ENCODE results near the gene ARHGEF2. TPM values are rescaled to one million over a fixed set of nuclear protein-coding genes. Genes with fewer than 3 reads are reported as not detected.

Gene ARHGEF2
- total and polyA plus RNA-seq, 10 of the 15 experiments (the other 5 are each of a cell fraction or from before 2014, with no cell fraction given) = 8.1 to 113 (median 69.9) TPM

- ChIA-PET CTCF (interaction anchor here (1.4 to 2.2 kb wide), 3 partner anchors 15 to 67 kb away, joined by 4 to 7 read pairs (median 5); no protein-coding TSS in a partner anchor), SMC1A (ENCODE audit: uncharacterized antibody, unreplicated experiment) (interaction anchor here (1.0 to 2.4 kb wide), 3 partner anchors 9 to 61 kb away, joined by 3 to 5 read pairs (median 5); no protein-coding TSS in a partner anchor), POLR2A (interaction anchor here (0.8 to 0.9 kb wide), 2 partner anchors 8 to 10 kb away, joined by 3 to 4 read pairs; no protein-coding TSS in a partner anchor), RAD21 (ENCODE audit: unreplicated experiment) (interaction anchor here (0.6 to 1.0 kb wide), 2 partner anchors 15 kb away, joined by 3 to 4 read pairs; no protein-coding TSS in a partner anchor)
- H3K9ac ChIP-seq (ENCODE audit: control insufficient read depth, insufficient read depth, low read length) = no peak overlapping the region
- peaks cover 4 to 5% of the 10 kb centered on the region in 2 experiments for H3K36me3 ChIP-seq (ENCODE audit: control insufficient read depth in 2 of 2, insufficient read depth in 2 of 2, low read length in 1 of 2)
- no peaks in the 10 kb centered on the region for H3K27me3 ChIP-seq (replicated peaks in 1 of 2; ENCODE audit: control insufficient read depth in 2 of 2, insufficient read depth in 2 of 2, low read length in 1 of 2)
- no peak overlapping the region for H3K27ac ChIP-seq (ENCODE audit: control insufficient read depth, insufficient read depth)
- 63% methylated on average over 4 of the region's 4 CpGs for WGBS (ENCODE audit: insufficient coverage, insufficient replicate concordance, low lambda C conversion rate, missing lambda C conversion rate)
- ATAC-seq = peak; percentile 40
- intact Hi-C loops (cut with micrococcal nuclease; ENCODE audit: unreplicated experiment) (no loop called here), in situ Hi-C loops (cut with MboI) (no loop called here)
- H3K9me3 ChIP-seq (replicated peaks; ENCODE audit: control insufficient read depth, insufficient read depth, low read length) = no peaks in the 10 kb centered on the region
- H3K4me1 ChIP-seq (ENCODE audit: control insufficient read depth, insufficient read depth, low read length) = no peaks in the 10 kb centered on the region
- H3K4me2 ChIP-seq (ENCODE audit: control insufficient read depth, insufficient read depth) = no peak overlapping the region
- no TSS peak for BruUV-seq (replicated peaks)
- no peak for DNase-seq (ENCODE audit: low read depth, low spot score)
- H3K79me2 ChIP-seq (ENCODE audit: control insufficient read depth, insufficient read depth, low read length) = no peaks in the 10 kb centered on the region
- no peak for TF ChIP-seq E2F4 (IDR thresholded peaks at IDR 0.05; ENCODE audit: low read depth, low read length)
- TF ChIP-seq, protein P1, sequence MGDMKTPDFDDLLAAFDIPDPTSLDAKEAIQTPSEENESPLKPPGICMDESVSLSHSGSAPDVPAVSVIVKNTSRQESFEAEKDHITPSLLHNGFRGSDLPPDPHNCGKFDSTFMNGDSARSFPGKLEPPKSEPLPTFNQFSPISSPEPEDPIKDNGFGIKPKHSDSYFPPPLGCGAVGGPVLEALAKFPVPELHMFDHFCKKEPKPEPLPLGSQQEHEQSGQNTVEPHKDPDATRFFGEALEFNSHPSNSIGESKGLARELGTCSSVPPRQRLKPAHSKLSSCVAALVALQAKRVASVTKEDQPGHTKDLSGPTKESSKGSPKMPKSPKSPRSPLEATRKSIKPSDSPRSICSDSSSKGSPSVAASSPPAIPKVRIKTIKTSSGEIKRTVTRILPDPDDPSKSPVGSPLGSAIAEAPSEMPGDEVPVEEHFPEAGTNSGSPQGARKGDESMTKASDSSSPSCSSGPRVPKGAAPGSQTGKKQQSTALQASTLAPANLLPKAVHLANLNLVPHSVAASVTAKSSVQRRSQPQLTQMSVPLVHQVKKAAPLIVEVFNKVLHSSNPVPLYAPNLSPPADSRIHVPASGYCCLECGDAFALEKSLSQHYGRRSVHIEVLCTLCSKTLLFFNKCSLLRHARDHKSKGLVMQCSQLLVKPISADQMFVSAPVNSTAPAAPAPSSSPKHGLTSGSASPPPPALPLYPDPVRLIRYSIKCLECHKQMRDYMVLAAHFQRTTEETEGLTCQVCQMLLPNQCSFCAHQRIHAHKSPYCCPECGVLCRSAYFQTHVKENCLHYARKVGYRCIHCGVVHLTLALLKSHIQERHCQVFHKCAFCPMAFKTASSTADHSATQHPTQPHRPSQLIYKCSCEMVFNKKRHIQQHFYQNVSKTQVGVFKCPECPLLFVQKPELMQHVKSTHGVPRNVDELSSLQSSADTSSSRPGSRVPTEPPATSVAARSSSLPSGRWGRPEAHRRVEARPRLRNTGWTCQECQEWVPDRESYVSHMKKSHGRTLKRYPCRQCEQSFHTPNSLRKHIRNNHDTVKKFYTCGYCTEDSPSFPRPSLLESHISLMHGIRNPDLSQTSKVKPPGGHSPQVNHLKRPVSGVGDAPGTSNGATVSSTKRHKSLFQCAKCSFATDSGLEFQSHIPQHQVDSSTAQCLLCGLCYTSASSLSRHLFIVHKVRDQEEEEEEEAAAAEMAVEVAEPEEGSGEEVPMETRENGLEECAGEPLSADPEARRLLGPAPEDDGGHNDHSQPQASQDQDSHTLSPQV (IDR thresholded peaks at IDR 0.05) = no peak
- TF ChIP-seq SREBF1 (IDR thresholded peaks at IDR 0.05; ENCODE audit: low read length) = no peak
- no peak for TF ChIP-seq SUZ12 (IDR thresholded peaks at IDR 0.05; ENCODE audit: unreplicated experiment)
- TF ChIP-seq TBL1XR1 (IDR thresholded peaks at IDR 0.05; ENCODE audit: low read depth, low read length) = no peak
- 0 out of 2 replicates have a peak, but pooled peaks have one; percentile 16 for TF ChIP-seq POLR2A (IDR thresholded peaks at IDR 0.05; ENCODE audit: low read depth, low read length)
- TF ChIP-seq TCF12 (IDR thresholded peaks at IDR 0.05; ENCODE audit: low read depth, low read length) = no peak
- TF ChIP-seq PML (IDR thresholded peaks at IDR 0.05; ENCODE audit: low read length) = no peak
- no peak overlapping the region for H2AFZ ChIP-seq (ENCODE audit: control insufficient read depth, low read depth, low read length)
- no peak overlapping the region for H3K4me3 ChIP-seq
- H4K20me1 ChIP-seq (ENCODE audit: control insufficient read depth, insufficient read depth) = no peaks in the 10 kb centered on the region
- FAIRE-seq = no peak
These were observed 26.7 kb upstream of the ARHGEF2 start for GRCh38 chr1:156004843-156005584.

Data from GM12878 (cell line).